Fibroblast of peridontal ligament (primary cell): ENCODE measurements around the gene CD200.
"Not testable (repeated sequence)": the region's sequence is repeated elsewhere in the genome, so short reads cannot be mapped to it uniquely, and the experiment has no call there.

Source experiments
- DNase-seq: peaks from one replicate; pipeline ENCODE4 v3.0.0-alpha.2; 2010; ENCODE audit errors: extremely low read depth

CD200 gene

GRCh38 chr3:112390783-112391641, 58.1 kb downstream of the CD200 start:
- DNase-seq, result peak; percentile 89

- no peak for DNase-seq
Measured at GRCh38 chr3:112391648-112392047, 58.7 kb downstream of the CD200 start.

- DNase-seq, result no peak
Measured at GRCh38 chr3:112392393-112393359, 59.7 kb downstream of the CD200 start.

- DNase-seq, result no peak
Measured at GRCh38 chr3:112393360-112393728, 60.4 kb downstream of the CD200 start.

GRCh38 chr3:112394003-112394640, 61.2 kb downstream of the CD200 start:
- peak; percentile 32 for DNase-seq

GRCh38 chr3:112395181-112395895, 62.4 kb downstream of the CD200 start:
- DNase-seq, result peak; percentile 63

GRCh38 chr3:112395896-112396290, 62.9 kb downstream of the CD200 start:
- DNase-seq, result no peak

- no peak for DNase-seq
Measured at GRCh38 chr3:112397556-112397955, 64.6 kb downstream of the CD200 start.

- no peak for DNase-seq
Measured at GRCh38 chr3:112399064-112399463, 66.1 kb downstream of the CD200 start.

GRCh38 chr3:112399554-112399953, 66.6 kb downstream of the CD200 start:
- DNase-seq, result not testable (repeated sequence)

- DNase-seq, result not testable (repeated sequence)
Measured at GRCh38 chr3:112400317-112400716, 67.4 kb downstream of the CD200 start.

- no peak for DNase-seq
Measured at GRCh38 chr3:112401617-112402016, 68.7 kb downstream of the CD200 start.

GRCh38 chr3:112403103-112403502, 70.1 kb downstream of the CD200 start:
- no peak for DNase-seq

- not testable (repeated sequence) for DNase-seq
Measured at GRCh38 chr3:112404924-112405549, 72.1 kb downstream of the CD200 start.

- no peak for DNase-seq
Measured at GRCh38 chr3:112405845-112406244, 72.9 kb downstream of the CD200 start.

GRCh38 chr3:112407214-112407887, 74.4 kb downstream of the CD200 start:
- no peak for DNase-seq

- DNase-seq, result no peak
Measured at GRCh38 chr3:112407888-112408702, 75.1 kb downstream of the CD200 start.

GRCh38 chr3:112409041-112409440, 76.1 kb downstream of the CD200 start:
- no peak for DNase-seq

GRCh38 chr3:112411425-112411824, 78.5 kb downstream of the CD200 start:
- no peak for DNase-seq
